HepG2 (cell line): ENCODE data around the gene FBXL20. TPM values are rescaled to one million over a fixed set of nuclear protein-coding genes. Genes with fewer than 3 reads are reported as not detected.
A peak's percentile ranks its signal among the peaks of the same experiment; 100 is the strongest.

Experiments used
- CEBPG ChIP-seq: IDR thresholded peaks from 2 replicates; pipeline ENCODE4 v1.6.1; 2016
- E2F2 ChIP-seq: sonication (generic); formaldehyde crosslinking; IDR thresholded peaks from 2 replicates; pipeline ENCODE4 v1.4.0; 2020; ENCODE audit warnings: missing genetic modification reagents, borderline replicate concordance
- HMGXB3 ChIP-seq: sonication (generic); formaldehyde crosslinking; IDR thresholded peaks from 2 replicates; pipeline ENCODE4 v1.4.0; 2020; ENCODE audit warnings: missing genetic modification reagents, borderline replicate concordance
- IRF2 ChIP-seq: IDR thresholded peaks from 2 replicates; pipeline ENCODE4 v1.6.1; 2018; ENCODE audit warnings: missing genetic modification reagents, missing compliant biosample characterization
- KDM5A ChIP-seq: fragments of 200-600 bp; sonication (generic); IDR thresholded peaks from 2 replicates; pipeline ENCODE4 v1.7.0; 2018; ENCODE audit warnings: antibody characterized with exemption, mild to moderate bottlenecking, low read length, borderline replicate concordance
- RFXAP ChIP-seq: sonication (generic); formaldehyde crosslinking; IDR thresholded peaks from 2 replicates; pipeline ENCODE4 v1.4.0; 2020; ENCODE audit warnings: missing genetic modification reagents, borderline replicate concordance
- SAP130 ChIP-seq: IDR thresholded peaks from 2 replicates; pipeline ENCODE4 v1.6.1; 2016; ENCODE audit warnings: low read depth
- SRF ChIP-seq: IDR thresholded peaks from 2 replicates; pipeline ENCODE4 v1.6.1; 2011; ENCODE audit warnings: mild to moderate bottlenecking, low read depth, low read length, moderate library complexity
- TFDP1 ChIP-seq: IDR thresholded peaks from 2 replicates; pipeline ENCODE4 v1.6.1; 2016; ENCODE audit warnings: missing compliant biosample characterization, missing genetic modification reagents, borderline replicate concordance
- THAP11 ChIP-seq: IDR thresholded peaks from 2 replicates; pipeline ENCODE4 v1.6.1; 2016; ENCODE audit warnings: missing biosample characterization, missing genetic modification reagents
- TOE1 ChIP-seq: sonication (generic); formaldehyde crosslinking; IDR thresholded peaks from 2 replicates; pipeline ENCODE4 v1.4.0; 2020; ENCODE audit warnings: mild to moderate bottlenecking, missing genetic modification reagents
- ZBTB38 ChIP-seq: sonication (generic); formaldehyde crosslinking; IDR thresholded peaks from 2 replicates; pipeline ENCODE4 v1.5.1; 2020; ENCODE audit warnings: mild to moderate bottlenecking, missing genetic modification reagents
- ZBTB46 ChIP-seq: sonication (generic); formaldehyde crosslinking; IDR thresholded peaks from 2 replicates; pipeline ENCODE4 v1.4.0; 2020; ENCODE audit warnings: mild to moderate bottlenecking, missing genetic modification reagents, borderline replicate concordance
- ZNF253 ChIP-seq: sonication (generic); formaldehyde crosslinking; IDR thresholded peaks from 2 replicates; pipeline ENCODE4 v1.8.0; 2022; ENCODE audit warnings: mild to moderate bottlenecking, missing genetic modification reagents, borderline replicate concordance
- ZNF274 ChIP-seq: sonication (generic); formaldehyde crosslinking; IDR thresholded peaks from 2 replicates; pipeline ENCODE4 v1.5.1; 2020; ENCODE audit warnings: mild to moderate bottlenecking, missing genetic modification reagents
- ZNF281 ChIP-seq: sonication (generic); formaldehyde crosslinking; IDR thresholded peaks from 2 replicates; pipeline ENCODE4 v1.4.0; 2020; ENCODE audit warnings: missing genetic modification reagents, borderline replicate concordance
- ZNF792 ChIP-seq: IDR thresholded peaks from 2 replicates; pipeline ENCODE4 v1.6.1; 2016
- ZSCAN21 ChIP-seq: sonication (generic); formaldehyde crosslinking; IDR thresholded peaks from 2 replicates; pipeline ENCODE4 v1.8.0; 2022; ENCODE audit warnings: mild to moderate bottlenecking, missing genetic modification reagents, moderate library complexity, borderline replicate concordance
- polyA plus RNA-seq, 8 experiments: library from polyadenylated mRNA; depleted of rRNA in 3 of 8; stranded (reverse) in 7 of 8; unstranded in 1 of 8; fragments of >200 nt; fragmentation: Illumina TruSeq in 4 of 8; extraction: Trizol in 4 of 8; gene quantifications; 2 replicates each; pipeline versions ENCODE4 v1.2.1 to v1.2.3, GENCODE V29; 2011 to 2016; ENCODE audit warnings: low read depth in 4 of 8, missing spikeins in 1 of 8, mixed read lengths in 1 of 8; ENCODE audit not compliant: insufficient read depth in 1 of 8
- total RNA-seq, 5 experiments: library from RNA; depleted of rRNA; stranded (reverse); fragments of >200 nt; fragmentation: Illumina TruSeq; extraction: Trizol; gene quantifications; 2 replicates each; pipeline ENCODE4 v1.2.3, GENCODE V29; 2016; ENCODE audit warnings: low read depth in 1 of 5

Gene FBXL20
- total and polyA plus RNA-seq, 2 of the 13 experiments (the other 11 are each of a cell fraction or from before 2014, with no cell fraction given) = 10.2 to 10.3 TPM

GRCh38 chr17:39402244-39402889 is 941 bp upstream of the FBXL20 start (continued):
- TF ChIP-seq ZNF281 (peak; percentile 92), SRF (no peak), TOE1 (CRISPR knock-in tag) (0 out of 2 replicates have a peak, but pooled peaks have one; percentile 49), ZNF253 (CRISPR knock-in tag) (no peak), CEBPG (CRISPR knock-in tag) (0 out of 2 replicates have a peak, but pooled peaks have one; percentile 9), RFXAP (CRISPR knock-in tag) (peak; percentile 77; the same call in 1 of the 2 replicates), ZNF274 (CRISPR knock-in tag) (no peak), SAP130 (CRISPR knock-in tag) (peak; percentile 100), TFDP1 (CRISPR knock-in tag) (peak; percentile 100), ZSCAN21 (CRISPR knock-in tag) (peak; percentile 82; the same call in 1 of the 2 replicates), E2F2 (CRISPR knock-in tag) (0 out of 2 replicates have a peak, but pooled peaks have one; percentile 24), ZBTB46 (CRISPR knock-in tag) (0 out of 2 replicates have a peak, but pooled peaks have one; percentile 4), ZBTB38 (CRISPR knock-in tag) (no peak), HMGXB3 (peak; percentile 99), ZNF792 (peak; percentile 36; the same call in 1 of the 2 replicates), THAP11 (CRISPR knock-in tag) (peak; percentile 50), IRF2 (CRISPR knock-in tag) (0 out of 2 replicates have a peak, but pooled peaks have one; percentile 52), KDM5A (peak; percentile 67; the same call in 1 of the 2 replicates)
